A673 (cell line): ENCODE data around the gene GPR61. TPM values are rescaled to one million over a fixed set of nuclear protein-coding genes. Genes with fewer than 3 reads are reported as not detected.

Experiments used
- BruUV-seq: library from RNA; stranded (reverse); fragments of 400-500 nt; replicated peaks from 2 replicates; lab custom pipeline; 2021; lab: Mats Ljungman, UMichigan
- CTCF ChIA-PET: fragments of 300-600 bp; sonication (Branson Sonifier 250); formaldehyde crosslinking; loops from one replicate; lab custom pipeline; 2022; ENCODE audit warnings: antibody characterized with exemption; lab: Charles Lee
- POLR2A ChIA-PET: fragments of 300-600 bp; sonication (Branson Sonifier 250); formaldehyde crosslinking; loops from one replicate; lab custom pipeline; 2022; ENCODE audit warnings: antibody characterized with exemption; ENCODE audit not compliant: low non-redundant PET; lab: Charles Lee
- DNase-seq: peaks from one replicate; pipeline ENCODE4 v3.0.0-alpha.2; 2015; ENCODE audit warnings: low spot score
- H3K27ac ChIP-seq: fragments of 200-600 bp; sonication (generic); 2 replicates; pipeline ENCODE4 v1.5.1; 2016; ENCODE audit warnings: mixed run types, low read depth, mild to moderate bottlenecking, mixed read lengths, antibody characterized with exemption, low read length; ENCODE audit not compliant: poor library complexity, severe bottlenecking
- H3K27me3 ChIP-seq: fragments of 200-600 bp; sonication (generic); replicated peaks from 2 replicates; pipeline ENCODE4 v1.6.1; 2017; ENCODE audit warnings: mixed run types, low read depth, mild to moderate bottlenecking, mixed read lengths, antibody characterized with exemption, low read length; ENCODE audit not compliant: insufficient read depth, poor library complexity
- H3K36me3 ChIP-seq: fragments of 200-600 bp; sonication (generic); 2 replicates; pipeline ENCODE4 v1.6.1; 2016; ENCODE audit warnings: mixed run types, mild to moderate bottlenecking, mixed read lengths, antibody characterized with exemption, low read length; ENCODE audit not compliant: insufficient read depth, poor library complexity, severe bottlenecking
- H3K4me1 ChIP-seq: fragments of 200-600 bp; sonication (generic); 2 replicates; pipeline ENCODE4 v1.6.1; 2017; ENCODE audit warnings: mixed run types, mild to moderate bottlenecking, mixed read lengths, antibody characterized with exemption, low read length; ENCODE audit not compliant: insufficient read depth, poor library complexity, severe bottlenecking
- H3K4me3 ChIP-seq: fragments of 200-600 bp; sonication (generic); 2 replicates; pipeline ENCODE4 v1.5.1; 2016; ENCODE audit warnings: low read depth, mixed run types, mild to moderate bottlenecking, mixed read lengths, low read length; ENCODE audit not compliant: poor library complexity, severe bottlenecking
- H3K9me3 ChIP-seq: fragments of 200-600 bp; sonication (generic); 2 replicates; pipeline ENCODE4 v1.6.1; 2016; ENCODE audit warnings: mixed run types, low read depth, mild to moderate bottlenecking, mixed read lengths, antibody characterized with exemption, low read length; ENCODE audit not compliant: poor library complexity, severe bottlenecking
- CTCF ChIP-seq: fragments of 300-800, 200-600 bp; sonication (generic); conservative IDR thresholded peaks from 2 replicates; pipeline ENCODE4 v1.5.1; 2017; ENCODE audit warnings: low read depth, mild to moderate bottlenecking, antibody characterized with exemption, low read length, moderate library complexity, mixed read lengths
- EZH2 ChIP-seq: fragments of 200-600 bp; sonication (generic); IDR thresholded peaks from 2 replicates; pipeline ENCODE4 v1.6.1; 2017; ENCODE audit warnings: borderline replicate concordance, low read depth, mild to moderate bottlenecking, mixed read lengths, antibody characterized with exemption, low read length; ENCODE audit not compliant: poor library complexity, severe bottlenecking
- intact Hi-C: fragments of 100-400 bp; cut with micrococcal nuclease; formaldehyde crosslinking; loops from one replicate; pipeline ENCODE4 v1.10.0; 2022; ENCODE audit not compliant: unreplicated experiment
- total RNA-seq: library from RNA; stranded (reverse); gene quantifications from 2 replicates; pipeline ENCODE4 v1.2.3, GENCODE V29; 2021

Gene GPR61
- total RNA-seq, 1 experiment from 2014 or later, result not detected

GRCh38 chr1:109531826-109532364 lies 7.8 kb upstream of the GPR61 start:
- Histone ChIP-seq H3K36me3 (no peaks in the 10 kb centered on the region), H3K4me3 (no peak overlapping the region), H3K4me1 (peaks cover 8% of the 10 kb centered on the region), H3K9me3 (no peaks in the 10 kb centered on the region), H3K27ac (no peak overlapping the region), H3K27me3 (no peaks in the 10 kb centered on the region)
- no TSS peak for BruUV-seq
- intact Hi-C loops, result loop anchor here (2.0 to 5.0 kb wide), 2 partner anchors 33 to 270 kb away; no protein-coding TSS in a partner anchor
- TF ChIP-seq EZH2, result no peak
- no peak for TF ChIP-seq CTCF
- no peak for DNase-seq
- CTCF ChIA-PET, result interaction anchor here (0.8 to 2.7 kb wide), 8 partner anchors 8 to 330 kb away, joined by 3 to 28 read pairs (median 5); partner anchors contain the start of gene CYB561D1
- POLR2A ChIA-PET, result no interaction called here

GRCh38 chr1:109532365-109533136 lies 7.1 kb upstream of the GPR61 start:
- Histone ChIP-seq H3K4me1 (peaks cover 8% of the 10 kb centered on the region), H3K36me3 (no peaks in the 10 kb centered on the region), H3K27me3 (no peaks in the 10 kb centered on the region), H3K27ac (no peak overlapping the region), H3K9me3 (no peaks in the 10 kb centered on the region), H3K4me3 (no peak overlapping the region)
- POLR2A ChIA-PET, result no interaction called here
- intact Hi-C loops, result loop anchor here (1.0 to 5.0 kb wide), 4 partner anchors 34 to 270 kb away; no protein-coding TSS in a partner anchor
- no peak for TF ChIP-seq EZH2
- TF ChIP-seq CTCF, result peak; percentile 92
- DNase-seq, result peak; percentile 85
- no TSS peak for BruUV-seq
- CTCF ChIA-PET, result interaction anchor here (0.5 to 2.7 kb wide), 12 partner anchors 9 to 531 kb away, joined by 3 to 28 read pairs (median 4); partner anchors contain the start of gene CYB561D1

- DNase-seq, result no peak
- Histone ChIP-seq H3K36me3 (no peaks in the 10 kb centered on the region), H3K4me3 (no peak overlapping the region), H3K27ac (no peak overlapping the region), H3K4me1 (peaks cover 8% of the 10 kb centered on the region), H3K9me3 (no peaks in the 10 kb centered on the region), H3K27me3 (no peaks in the 10 kb centered on the region)
- TF ChIP-seq CTCF (no peak), EZH2 (no peak)
- intact Hi-C loops, result loop anchor here (5.0 kb wide), 1 partner anchor 272 kb away; no protein-coding TSS in a partner anchor
- ChIA-PET POLR2A (no interaction called here), CTCF (interaction anchor here (0.7 to 1.3 kb wide), 3 partner anchors 12 to 742 kb away, joined by 4 to 7 read pairs (median 7); no protein-coding TSS in a partner anchor)
- no TSS peak for BruUV-seq
Observed at GRCh38 chr1:109534307-109534858, 5.3 kb upstream of the GPR61 start.
